CD4-positive, alpha-beta T cell treated with Interleukin-12 subunit alpha and Interleukin-12 subunit beta, for 1 hour (primary cell): ENCODE data around the gene AGO1.
A peak's percentile ranks its signal among the peaks of the same experiment; 100 is the strongest.
"Not testable (repeated sequence)": the region's sequence is repeated elsewhere in the genome, so short reads cannot be mapped to it uniquely, and the experiment has no call there.

ENCODE experiments used
- DNase-seq: peaks from one replicate; pipeline ENCODE4 v3.0.0-alpha.2; 2020

AGO1 gene

GRCh38 chr1:35870651-35871309 lies 12.2 kb upstream of the AGO1 start:
- no peak for DNase-seq

DNA sequence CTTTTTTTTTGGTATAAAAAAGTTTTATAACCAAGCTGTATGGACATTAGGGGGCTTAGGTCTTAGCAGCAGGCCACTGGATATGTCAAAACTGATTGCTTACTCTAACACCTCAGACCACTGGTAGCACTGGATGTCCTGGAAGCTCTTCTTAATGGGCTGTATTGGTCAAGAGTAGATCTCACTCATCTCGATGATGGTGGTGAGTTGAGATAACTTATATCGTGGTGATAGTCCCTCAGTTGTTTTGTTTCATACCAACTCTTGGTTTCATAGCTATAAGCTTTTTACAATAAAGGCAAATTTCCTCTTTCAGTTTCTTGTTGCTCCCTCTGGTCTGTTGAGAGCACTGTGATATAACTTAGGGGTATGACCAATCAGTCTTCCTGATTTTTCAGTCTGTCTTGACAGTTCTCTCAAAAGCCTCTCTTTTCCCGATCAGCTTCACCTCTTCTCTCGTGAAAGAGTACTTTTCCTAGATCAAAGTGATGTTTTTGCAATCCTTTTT lies 9.7 kb upstream of the AGO1 start:
- no peak for DNase-seq

- not testable (repeated sequence) for DNase-seq
These were observed 8.9 kb upstream of the AGO1 start for GRCh38 chr1:35874115-35874514.

DNA sequence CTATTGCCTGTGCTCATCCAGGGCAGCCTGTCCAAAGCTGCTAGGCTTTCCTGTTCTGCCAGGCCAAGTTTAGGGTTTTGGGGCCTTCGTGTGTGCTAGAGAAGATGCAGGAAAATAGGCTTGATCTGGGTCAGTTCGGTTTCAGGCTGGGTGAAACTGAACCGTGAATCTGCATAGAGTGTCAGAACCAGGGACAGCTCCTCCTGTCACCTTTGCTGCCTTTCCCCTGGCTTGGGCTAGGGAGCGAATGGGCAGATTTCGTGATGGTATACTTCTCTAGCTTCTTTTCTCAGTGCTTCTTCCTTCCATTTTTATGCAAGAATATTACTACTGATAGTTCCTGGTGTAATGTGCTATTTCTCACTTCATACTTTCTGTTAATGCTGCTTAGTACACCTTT lies 6.0 kb upstream of the AGO1 start:
- DNase-seq = no peak

GRCh38 chr1:35881850-35882273 lies 1.1 kb upstream of the AGO1 start:
- DNase-seq = no peak

DNA sequence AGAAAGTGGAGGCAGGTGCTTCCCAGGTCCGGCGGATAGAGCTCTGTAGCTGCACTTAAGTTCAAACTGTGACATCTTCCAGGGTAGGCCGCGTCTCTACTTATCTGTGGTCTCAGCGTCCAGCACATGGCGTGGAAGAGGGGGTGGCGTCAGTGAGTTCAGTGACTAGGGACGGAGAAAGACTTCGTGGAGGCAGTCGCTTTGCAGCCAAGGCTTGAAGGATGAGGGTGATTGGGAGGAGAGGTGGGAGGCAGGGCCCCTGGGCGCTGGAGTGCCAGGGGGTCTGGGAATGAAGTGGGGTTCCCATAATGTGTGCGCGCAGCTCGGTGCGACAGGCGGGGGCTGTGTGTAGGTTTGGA lies 444 bp upstream of the AGO1 start:
- DNase-seq = no peak

DNA sequence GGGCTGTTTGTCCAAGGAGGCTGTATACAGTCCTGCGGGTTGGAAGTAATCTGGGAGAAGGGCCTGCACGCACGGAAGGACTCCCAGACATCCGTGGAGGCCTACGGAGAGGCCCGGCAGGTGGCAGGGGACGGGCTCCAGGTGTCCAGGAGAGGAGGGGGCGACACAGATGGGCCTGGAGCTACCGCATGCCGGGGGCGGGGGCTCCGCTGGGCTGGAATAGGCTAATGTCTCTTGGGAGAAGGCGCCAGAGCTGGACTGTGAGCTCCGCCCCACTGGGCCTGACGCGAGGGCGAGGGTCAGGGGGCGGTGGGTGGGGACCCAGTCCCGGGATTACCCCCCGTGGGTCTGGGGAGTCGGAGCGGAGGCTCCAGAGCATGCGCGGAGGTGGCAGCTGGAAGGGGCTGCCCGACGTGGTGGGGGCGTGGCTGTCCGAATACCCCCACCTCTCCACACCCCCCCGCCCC lies 659 bp downstream of the AGO1 start:
- peak; percentile 64 for DNase-seq

GRCh38 chr1:35884934-35885333 lies 1.9 kb downstream of the AGO1 start:
- DNase-seq = no peak

GRCh38 chr1:35885961-35886558 lies 3.1 kb downstream of the AGO1 start:
- no peak for DNase-seq

DNA sequence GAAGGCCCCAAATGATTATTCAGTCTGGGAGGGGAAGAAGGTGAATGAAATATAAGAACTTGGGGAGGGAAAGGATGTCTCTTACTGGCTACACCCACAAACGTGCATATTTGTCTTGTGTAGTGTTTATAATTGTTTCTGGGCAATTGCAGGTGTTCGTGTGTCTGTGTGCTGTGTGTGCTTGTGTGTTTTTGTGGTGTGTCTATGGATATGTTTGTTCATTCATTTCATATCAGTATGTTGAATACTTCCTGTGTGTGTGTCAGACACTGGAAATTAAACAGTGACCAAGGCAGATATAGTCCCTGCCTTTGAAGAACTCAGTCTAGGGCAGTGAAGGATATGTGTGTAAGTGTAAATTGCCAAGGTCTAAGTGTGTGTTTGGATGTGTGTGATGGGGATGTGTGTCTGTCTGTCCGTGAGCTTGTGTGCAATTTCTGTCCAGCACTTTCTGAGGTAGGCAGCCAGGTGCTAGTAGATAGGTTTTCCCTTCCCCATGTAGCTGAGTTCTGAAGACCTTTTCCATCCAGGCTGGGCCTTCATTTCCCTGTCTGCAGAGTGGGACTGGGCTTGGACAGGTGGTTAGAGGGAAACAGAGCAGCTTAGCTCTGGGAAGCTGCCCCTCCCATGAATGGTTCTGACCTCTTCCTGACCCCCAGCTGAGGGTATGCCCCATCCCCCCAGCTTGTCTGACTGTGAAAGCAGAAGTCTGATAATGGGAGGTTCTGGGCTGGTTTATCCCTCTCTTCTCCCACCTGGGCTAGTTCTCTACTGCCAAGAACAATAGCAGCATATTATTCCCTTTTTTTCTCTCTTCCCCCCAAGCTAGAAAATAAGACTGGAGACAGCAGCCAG lies 3.8 kb downstream of the AGO1 start:
- no peak for DNase-seq

- no peak for DNase-seq
These were observed 4.5 kb downstream of the AGO1 start for GRCh38 chr1:35887508-35887907.

GRCh38 chr1:35888255-35888654 lies 5.2 kb downstream of the AGO1 start:
- DNase-seq = no peak

GRCh38 chr1:35888981-35889380 lies 6.0 kb downstream of the AGO1 start:
- not testable (repeated sequence) for DNase-seq

DNA sequence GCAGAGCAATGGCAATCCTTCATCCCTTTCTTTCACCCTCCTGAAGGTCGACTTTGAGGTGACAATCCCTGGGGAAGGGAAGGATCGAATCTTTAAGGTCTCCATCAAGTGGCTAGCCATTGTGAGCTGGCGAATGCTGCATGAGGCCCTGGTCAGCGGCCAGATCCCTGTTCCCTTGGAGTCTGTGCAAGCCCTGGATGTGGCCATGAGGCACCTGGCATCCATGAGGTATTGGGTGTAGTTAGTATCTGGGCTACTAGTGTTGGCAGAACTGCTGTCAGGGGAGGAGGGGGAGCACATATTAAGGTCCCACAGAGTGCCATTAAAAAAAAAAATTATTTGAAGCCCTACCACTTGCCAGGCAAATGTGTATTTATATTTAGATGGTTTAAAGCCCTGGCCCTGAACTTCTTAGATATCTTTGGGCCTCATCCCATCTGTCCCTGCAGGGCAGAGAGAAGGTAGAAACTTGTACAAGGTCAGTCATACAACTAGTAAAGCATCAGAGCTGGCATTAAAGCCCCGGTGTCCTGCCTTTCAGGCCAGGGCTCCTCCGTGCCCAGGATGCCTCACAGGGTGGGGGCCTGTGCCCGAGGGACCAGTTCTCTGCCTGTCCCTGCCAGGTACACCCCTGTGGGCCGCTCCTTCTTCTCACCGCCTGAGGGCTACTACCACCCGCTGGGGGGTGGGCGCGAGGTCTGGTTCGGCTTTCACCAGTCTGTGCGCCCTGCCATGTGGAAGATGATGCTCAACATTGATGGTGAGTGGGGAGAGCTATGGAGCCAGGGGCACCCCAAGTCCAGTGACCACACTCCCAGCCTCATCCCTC lies 10.3 kb downstream of the AGO1 start:
- DNase-seq = no peak

GRCh38 chr1:35894183-35894582 lies 11.2 kb downstream of the AGO1 start:
- DNase-seq = peak; percentile 11

DNA sequence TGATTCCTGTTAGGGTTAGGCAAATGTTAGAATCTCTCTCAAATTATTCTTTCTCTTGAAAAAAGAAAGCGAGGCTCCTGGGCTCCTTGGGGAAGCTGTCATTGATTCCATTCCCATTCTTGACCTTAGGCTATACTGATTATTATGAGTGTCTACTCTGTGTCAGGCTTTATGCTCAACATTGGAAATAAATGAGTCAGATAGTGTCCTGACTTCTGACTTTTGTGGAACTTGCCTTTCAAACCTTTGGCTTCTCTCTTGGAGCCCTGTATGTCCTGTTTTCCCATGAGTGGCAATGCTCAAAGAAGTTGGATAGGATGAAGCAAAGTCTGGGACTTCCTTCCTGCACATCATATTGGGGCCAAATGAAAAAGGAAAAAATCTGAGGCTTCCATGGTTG lies 11.6 kb downstream of the AGO1 start:
- DNase-seq = no peak

DNA sequence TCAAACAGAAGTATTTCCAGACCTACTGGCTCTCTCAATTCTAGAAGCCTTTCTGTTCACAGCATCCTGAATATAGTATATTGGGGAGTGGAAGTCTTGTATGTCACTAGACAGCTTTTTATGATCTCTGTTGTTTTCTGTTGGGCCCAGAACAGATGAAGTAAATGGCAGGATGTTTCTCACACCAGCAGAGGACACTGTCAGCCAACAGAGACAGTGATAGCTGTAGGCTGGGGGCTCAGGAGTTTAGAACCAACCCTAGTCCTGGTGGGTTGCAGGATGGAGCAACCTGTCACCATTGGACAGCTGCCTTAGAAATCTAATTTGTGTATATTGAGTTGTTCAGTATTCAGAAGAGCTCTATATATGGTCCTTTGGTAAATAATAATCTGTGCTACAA lies 16.9 kb downstream of the AGO1 start:
- DNase-seq = no peak

DNA sequence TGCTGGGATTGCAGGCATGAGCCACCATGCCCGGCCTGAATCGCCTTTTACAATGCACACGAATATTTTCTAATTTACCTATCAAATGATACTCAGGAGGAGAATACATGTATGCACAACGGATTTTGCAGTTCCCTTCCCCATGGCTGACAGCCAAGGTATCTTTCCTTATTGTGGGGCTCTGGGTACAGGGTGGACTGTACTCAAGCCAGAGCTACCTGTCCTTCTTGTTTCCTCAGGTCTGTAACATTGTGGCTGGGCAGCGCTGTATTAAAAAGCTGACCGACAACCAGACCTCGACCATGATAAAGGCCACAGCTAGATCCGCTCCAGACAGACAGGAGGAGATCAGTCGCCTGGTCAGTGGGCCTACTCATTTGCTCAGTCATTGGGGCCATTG lies 18.2 kb downstream of the AGO1 start:
- DNase-seq = no peak

- DNase-seq = no peak
These were observed 19.7 kb downstream of the AGO1 start for GRCh38 chr1:35902671-35903070.

- no peak for DNase-seq
These were observed 31.7 kb downstream of the AGO1 start for GRCh38 chr1:35914717-35915116.

DNA sequence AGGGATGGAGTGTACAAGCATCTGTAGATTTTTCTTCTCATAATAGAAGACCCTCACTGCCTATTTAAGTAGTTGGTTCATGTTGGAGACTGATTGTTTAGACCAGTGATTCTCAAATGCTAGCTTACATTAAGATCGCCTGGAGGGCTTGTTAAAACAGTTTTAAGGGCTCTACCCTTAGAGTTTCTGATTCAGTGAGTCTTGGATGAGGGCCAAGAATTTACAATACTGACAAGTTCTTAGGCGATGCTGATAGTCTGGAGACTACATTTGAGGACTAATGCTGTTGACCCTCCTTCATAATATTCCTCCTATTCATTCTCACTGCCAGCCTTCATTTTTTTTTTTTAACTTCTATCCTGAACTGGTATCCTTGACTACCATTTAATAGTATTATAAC lies 32.7 kb downstream of the AGO1 start:
- no peak for DNase-seq

DNA sequence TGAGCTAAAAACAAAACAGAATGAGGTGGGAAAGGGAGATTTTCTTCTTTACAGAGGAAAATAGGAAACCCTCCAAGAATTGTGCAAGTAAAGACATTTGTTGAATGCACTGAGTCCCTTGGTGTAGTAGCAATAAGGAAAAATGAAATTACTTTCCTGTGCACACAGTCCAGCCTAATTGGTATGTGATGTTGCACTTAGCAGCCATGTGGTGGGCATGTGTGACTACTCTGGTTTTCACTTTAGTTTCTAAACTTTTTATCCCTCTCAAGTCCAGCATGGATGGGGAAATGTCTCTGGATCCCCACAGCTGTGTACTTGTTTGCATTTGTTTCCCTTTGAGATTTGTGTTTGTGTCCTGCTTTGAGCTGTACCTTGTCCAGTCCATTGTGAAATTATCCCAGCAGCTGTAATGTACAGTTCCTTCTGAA lies 40.8 kb downstream of the AGO1 start:
- DNase-seq = no peak

DNA sequence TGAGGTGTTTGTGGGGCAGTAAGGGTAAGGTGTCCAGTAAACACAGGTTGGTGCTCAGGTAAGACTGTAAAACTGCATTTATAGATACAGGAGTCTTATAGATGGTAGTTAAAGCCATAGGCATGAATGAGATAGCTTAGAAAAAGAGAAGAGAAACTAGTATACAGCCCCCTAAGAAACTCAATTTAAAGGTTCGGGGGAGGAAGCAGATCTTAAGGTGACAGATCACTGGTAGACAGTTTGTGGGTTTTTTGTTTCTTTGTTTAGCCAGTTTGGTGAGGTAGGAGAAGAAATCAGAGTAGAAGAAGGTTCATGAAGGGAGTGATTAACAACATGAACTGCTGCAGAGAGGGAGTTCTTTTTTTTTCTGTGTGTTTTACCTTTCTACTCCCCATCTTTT lies 41.8 kb downstream of the AGO1 start:
- no peak for DNase-seq
